Jurkat, Clone E6-1 (cell line): ENCODE results near the gene SURF4.

Experiments
- DNase-seq: peaks from one replicate; pipeline ENCODE4 v3.0.0-alpha.2; 2011; ENCODE audit warnings: low read depth, low spot score
- H3K4me3 ChIP-seq: 2 replicates; pipeline ENCODE4 v1.5.1; 2011; ENCODE audit warnings: mild to moderate bottlenecking, low read length, control low read depth, moderate library complexity

The SURF4 gene

DNA sequence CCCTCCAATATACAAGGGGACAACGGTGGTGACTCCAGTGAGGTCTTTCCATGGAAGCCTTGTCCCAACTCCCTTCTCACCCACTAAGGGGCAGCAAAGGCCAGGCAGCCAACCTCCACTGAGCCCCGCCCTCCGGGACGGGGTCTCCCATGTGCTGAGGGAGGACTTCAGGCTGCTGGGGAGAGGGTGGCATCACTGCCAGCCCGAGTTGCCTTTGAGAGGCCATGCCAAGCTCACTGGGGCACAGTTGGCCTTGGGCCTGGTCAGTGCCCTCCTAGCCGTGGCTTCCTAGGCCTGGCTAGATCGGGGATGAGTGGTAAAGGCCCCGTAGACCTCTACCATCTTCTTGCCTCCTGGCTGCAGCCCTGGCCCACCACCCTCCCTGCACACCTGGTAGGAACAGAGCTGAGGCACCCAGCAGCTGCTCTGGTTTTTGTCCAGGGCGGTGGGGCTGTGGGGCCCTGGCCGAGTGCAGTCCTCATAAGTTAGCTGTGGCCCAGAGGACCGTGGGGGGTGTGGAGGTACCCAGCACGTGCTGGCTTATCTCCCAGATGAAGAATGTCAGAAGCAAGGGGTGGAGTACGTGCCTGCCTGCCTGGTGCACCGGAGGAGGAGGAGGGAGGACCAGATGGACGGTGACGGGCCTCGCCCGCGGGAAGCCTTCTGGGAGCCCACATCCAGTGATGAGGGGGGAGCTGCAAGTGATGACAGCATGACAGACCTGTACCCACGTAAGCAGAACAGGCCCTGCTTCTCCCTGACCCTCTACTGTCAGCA, 16.3 kb downstream of the SURF4 start:
- DNase-seq = no peak
- no peak overlapping the region for H3K4me3 ChIP-seq

DNA sequence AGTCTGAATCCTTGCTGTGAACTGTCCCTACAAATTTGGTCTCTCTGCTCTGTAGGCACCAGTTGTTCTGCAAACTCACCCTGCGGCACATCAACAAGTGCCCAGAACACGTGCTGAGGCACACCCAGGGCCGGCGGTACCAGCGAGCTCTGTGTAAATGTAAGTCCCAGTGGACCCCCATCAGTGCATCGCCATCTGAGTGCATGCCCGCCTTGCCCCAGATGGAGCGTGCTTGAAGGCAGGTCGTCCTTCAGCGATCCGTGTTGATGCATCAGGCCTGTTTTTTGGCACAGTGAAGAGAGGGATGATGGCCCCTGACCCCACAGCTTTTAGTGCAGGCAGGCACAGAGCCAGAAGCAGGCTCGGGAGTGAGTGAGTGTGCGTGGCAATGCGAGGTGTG, 18.2 kb downstream of the SURF4 start:
- H3K4me3 ChIP-seq = peak overlapping the region; percentile 77

DNA sequence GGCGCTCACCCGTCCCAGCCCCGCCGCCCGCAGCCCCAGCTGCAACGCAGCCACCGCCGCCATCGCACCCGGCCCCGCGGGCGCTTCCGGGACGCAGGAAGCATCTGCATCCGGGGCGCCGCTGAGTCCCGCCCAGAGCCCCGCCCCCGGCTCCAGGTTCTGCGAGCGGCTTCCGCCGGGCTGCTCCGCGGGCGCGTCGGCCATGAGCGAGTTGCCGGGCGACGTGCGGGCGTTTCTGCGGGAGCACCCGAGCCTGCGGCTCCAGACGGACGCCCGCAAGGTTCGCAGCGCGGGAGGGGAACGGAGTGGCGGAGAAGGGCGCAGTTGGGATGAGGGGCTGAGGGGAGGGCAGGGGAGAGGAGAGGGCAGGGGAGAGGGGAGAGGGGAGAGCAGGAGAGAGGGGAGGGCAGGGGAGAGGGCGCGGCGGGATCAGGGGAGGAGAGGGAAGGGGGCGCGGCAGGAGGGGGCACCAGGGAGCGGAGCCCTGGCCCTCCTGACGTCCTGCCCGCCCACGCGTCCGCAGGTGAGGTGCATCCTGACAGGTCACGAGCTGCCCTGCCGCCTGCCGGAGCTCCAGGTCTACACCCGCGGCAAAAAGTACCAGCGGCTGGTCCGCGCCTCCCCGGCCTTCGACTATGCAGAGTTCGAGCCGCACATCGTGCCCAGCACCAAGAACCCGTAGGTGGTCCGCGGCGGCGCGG, 19.3 kb downstream of the SURF4 start, which contains the start of the genes SURF1 and SURF2:
TSS of gene SURF1 (minus strand) at position 97 of the 701 bp plus-strand sequence. CDS start at position 63, 34 bp downstream.
TSS of gene SURF2 (plus strand) at position 160 of the 701 bp plus-strand sequence. CDS start at position 203, 43 bp downstream.
- peak; percentile 70 for DNase-seq
- H3K4me3 ChIP-seq = peak within 1 kb of the TSS; percentile 77

More for the DNA sequence above, 18.2 kb downstream of the SURF4 start:
- no peak for DNase-seq

DNA sequence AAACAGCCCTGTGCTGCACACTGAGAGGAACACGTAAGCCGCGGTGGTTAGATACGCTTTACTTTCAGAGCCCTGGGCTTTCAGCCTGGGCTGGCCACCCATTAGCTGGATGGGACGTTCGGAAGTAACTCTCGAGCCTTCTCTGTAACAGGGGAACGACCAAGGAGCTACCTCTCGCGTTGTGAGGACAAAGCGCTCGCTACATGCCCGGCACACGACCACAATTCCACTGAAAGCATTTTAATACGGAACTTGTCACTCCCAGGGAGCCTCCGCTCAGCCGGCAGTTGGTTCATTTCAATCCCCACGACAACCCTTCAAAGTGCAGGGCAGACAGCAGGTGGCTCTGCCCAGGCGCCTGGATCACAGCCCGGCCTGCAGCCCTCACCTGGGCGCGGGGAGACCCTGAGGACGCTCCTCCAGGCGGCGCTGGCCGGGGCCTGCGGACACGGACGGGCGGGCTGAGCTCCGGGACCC, 19.9 kb downstream of the SURF4 start:
- DNase-seq = no peak
- H3K4me3 ChIP-seq = peak overlapping the region; percentile 77

DNA sequence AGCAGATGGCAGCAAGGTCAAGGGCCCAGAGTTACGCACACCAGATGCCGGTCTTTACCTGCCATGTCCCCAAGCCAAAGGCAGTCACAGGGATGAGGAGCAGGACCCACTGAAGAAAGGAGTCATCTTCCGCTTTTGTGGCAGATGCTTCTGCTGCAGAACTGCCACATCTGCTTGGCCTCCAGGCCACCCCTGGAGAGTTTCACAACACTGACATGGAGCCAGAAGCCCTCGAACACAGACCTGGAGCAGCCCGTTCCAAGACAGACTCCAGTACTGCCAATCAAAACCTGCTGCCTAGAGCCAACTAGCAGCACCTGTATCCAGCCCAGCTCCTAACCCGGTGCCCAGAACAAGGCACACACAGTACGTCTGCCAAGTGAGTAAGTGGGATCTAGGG, 21.1 kb downstream of the SURF4 start:
- DNase-seq = no peak
- peak overlapping the region; percentile 77; the same call in 1 of the 2 replicates for H3K4me3 ChIP-seq

DNA sequence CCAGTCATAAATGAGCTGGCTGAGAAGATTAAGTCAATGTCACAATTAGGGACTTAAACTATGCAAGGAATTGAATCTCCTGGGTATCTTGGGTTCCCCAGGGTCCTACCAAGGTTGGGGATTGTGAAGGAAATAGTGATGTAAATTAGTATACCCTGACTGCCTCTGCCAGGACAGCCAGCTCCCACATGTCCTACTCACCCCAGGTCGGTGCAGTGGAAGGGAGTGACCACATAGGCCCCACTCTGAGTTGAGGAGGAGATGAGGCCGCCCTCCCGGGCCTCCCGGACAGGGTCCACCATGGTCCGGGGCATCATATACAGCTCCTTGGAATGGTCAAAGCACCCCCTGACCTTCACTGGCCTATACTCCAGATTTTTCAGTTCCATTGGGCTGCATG, 22.3 kb downstream of the SURF4 start:
- no peak overlapping the region for H3K4me3 ChIP-seq
- no peak for DNase-seq

DNA sequence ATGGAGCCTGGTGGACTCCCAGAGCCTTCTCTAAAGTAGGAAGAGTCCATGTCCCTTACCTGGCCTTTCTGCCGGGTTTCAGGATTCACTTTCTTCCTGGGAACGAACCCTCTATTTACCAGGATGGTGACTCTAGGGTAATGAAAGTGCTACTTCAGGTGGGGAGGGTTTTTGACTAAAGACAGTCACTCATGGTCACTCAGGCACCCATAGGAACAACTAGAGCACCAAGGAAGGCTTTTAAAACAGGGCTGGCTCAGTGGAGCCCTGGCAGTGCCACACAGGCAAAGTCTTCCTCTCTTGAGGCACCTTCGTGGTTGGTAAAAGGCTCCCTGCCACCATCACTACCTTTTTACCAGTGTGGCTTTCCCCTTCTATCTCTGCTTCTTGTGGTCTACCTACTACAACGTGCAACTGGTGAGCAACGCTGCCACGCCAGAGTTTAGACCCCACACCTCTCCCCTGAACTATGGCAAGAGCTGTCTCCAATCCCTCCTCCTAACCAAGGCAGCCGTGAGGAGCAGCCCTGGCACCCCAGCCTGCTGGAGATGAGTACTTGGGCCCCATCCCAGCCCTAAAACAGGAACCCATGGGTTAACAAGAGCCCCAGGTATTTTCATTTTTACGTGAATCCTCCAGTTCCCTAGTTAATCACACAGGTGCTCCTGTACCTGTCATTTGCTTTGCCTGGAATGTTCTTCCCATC, 23.1 kb downstream of the SURF4 start:
- no peak overlapping the region for H3K4me3 ChIP-seq
- no peak for DNase-seq

DNA sequence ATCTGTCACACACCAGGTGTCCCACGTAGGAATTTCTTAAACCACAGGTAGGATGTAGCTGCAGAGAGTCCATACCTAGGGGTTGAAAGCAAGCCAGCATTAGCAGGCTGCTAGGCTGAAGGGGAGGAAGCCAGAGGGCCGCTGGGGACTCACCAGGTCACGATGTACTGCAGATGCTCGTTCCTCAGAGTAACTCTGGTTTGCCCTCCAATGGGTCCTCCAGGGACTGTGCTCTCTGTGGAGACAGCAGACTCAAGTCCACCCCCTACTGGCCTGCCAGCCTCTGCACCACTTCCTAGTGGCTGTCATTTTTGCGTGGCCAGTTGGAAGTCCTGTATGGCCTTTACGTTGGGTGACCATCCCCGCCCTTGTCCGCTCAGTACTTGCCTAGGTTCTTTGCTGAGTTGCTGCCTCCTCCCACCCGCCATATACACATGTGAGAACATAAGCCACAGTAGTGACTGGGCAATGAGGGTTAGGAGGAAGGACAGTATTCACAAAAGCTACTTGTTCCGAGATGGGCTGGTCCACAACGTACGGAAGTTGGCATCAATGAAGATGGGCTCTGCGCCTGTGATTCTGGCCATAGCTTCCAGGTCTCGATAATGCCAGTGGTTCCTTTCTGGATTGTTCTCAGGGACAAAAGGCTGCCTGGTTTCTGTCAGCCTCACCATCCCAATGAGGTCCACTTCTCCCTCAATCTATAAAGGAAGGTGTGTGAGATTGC, 23.8 kb downstream of the SURF4 start:
- H3K4me3 ChIP-seq = no peak overlapping the region
- no peak for DNase-seq

DNA sequence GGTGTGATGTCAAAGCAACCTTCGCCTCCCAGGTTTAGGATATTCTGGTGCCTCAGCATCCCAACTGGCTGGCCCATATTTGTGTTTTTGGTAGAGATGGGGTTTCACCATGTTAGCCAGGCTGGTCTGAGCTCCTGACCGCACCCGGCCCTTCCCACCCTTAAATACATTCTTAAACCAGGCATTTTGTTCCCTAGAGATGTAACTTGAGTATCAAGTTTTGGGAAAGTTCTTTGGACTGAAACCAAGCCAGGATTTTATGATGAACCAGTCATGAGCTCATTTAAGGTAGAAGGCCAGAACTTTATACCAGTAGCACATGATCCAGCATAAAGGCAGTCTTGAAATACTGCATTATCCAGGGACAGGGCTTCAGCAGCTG, 24.3 kb downstream of the SURF4 start:
- no peak for DNase-seq
- no peak overlapping the region for H3K4me3 ChIP-seq

DNA sequence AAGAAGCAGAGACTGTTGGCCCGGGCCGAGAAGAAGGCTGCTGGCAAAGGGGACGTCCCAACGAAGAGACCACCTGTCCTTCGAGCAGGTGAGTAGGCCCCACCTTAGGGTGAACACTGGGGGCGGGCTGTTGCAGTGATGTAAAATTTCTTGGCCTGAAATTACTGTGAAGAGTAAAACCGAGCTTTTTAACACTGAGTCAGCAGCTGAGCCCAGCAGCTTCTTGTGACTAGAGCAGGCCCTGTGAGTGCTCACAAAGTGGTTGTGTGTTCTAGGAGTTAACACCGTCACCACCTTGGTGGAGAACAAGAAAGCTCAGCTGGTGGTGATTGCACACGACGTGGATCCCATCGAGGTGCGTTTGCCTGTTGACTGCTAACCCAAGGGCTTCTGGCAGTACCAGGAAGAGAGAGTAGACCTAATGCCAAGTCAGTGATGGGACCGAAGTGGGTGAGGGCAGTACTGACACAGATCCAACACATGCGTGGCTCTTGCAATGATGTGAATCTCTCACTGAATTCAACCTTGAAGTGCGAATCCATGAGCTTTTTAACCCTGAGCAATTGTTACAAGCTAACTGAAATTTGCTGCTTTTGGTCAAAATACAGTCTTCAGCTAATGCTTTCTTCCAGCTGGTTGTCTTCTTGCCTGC, 25.8 kb downstream of the SURF4 start:
- DNase-seq = no peak
- peak overlapping the region; percentile 98 for H3K4me3 ChIP-seq

DNA sequence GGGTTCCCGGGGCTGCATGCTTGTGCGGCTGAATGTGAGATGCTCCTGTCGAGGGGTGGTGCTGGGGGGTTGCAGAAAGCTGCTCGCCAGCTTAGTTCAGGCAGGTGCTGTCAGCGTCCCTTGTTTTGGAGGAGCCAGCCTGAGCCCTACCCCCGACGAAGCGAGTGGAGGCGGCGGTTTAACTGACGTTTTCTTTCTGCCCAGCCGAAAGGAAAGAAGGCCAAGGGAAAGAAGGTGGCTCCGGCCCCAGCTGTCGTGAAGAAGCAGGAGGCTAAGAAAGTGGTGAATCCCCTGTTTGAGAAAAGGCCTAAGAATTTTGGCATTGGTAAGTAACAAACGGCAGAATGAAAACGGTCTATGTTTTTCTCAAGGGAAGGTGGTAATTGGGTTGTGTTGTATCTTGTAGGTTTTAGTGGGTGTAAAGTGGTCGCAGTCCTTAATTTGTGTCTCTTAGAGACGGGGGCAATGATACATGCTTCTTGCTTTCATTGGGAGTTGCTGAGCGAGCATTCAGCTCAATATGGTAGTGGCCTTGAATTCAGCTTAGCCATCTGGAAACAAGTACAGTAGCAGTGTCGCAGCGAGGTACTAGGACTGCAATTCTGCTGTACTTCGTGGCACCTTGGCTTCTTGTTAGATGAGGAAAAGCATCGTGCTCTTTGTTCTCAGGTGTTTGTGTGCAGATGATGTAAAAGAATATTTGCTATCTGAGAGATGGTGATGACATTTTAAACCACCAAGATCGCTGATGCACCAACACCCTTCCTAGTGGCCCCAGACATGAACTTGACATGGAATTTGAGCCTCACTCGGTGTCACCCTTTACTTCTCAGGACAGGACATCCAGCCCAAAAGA, 26.9 kb downstream of the SURF4 start:
- DNase-seq = no peak
- peak overlapping the region; percentile 98 for H3K4me3 ChIP-seq

DNA sequence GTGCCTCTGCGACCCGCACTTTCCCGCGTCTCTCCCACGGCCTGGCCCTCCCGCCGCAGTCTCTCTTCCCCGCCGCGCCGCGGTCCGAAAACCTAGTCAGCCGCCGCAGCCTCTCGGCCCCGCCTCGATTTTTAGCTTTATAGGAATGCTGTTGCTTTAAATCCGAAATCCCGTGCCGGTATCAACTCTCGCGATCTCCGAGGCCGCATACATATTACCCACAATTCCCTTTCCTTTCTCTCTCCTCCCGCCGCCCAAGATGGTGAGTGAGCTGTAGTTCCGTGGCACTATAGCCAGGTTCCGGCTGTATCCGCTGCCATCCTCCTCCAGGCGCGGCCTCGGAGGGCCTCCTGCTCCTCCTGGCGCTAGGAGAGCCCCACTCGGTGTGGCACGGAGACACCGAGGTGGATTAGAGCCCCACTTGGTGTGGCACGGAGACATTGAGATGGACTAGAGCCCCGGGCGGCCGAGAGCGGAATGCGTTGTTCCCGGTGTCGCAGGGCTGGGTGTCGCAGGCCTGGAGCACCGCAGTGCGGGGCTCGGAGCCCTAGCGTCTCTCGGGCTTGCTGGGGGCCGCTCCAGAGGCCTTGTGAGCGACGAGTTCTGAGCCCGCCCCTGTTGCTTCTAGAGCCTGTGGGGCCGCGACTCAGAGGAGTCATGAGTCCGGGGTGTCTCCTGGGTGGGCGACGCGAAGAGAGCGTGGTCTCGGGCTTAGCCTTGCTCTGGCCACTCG, 27.7 kb downstream of the SURF4 start, which contains the start of the genes MED22 and RPL7A:
TSS of gene MED22 (minus strand) at position 147 of the 733 bp plus-strand sequence. CDS start 1,469 bp downstream, outside the sequence.
TSS of gene RPL7A (plus strand) at position 234 of the 733 bp plus-strand sequence. CDS start at position 260, 26 bp downstream.
- DNase-seq = peak; percentile 97
- peak within 1 kb of the TSS; percentile 98 for H3K4me3 ChIP-seq

DNA sequence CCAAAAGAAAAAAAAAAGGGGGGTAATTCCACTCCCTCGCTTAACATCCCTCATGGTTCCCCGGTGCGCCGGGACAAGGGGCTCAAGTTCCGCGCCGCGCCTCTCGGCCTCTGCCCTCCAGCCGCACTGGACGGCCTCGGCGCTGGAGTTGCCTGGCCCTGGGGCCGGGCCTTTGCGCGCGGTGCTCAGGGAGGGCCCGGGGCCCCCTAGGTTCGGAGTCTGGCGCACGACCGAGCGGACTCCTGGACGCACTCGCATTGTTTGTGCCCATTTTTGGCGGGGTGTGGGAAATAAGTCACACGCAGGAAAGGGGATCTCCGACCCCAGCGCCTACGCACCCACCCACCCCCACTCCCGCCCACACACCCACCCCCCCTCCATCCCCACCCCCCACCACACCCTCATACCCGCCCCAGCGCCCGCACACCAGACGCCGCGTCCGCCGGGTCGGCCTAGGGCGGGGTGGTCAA, 28.3 kb downstream of the SURF4 start:
- peak overlapping the region; percentile 98 for H3K4me3 ChIP-seq
- DNase-seq = no peak

DNA sequence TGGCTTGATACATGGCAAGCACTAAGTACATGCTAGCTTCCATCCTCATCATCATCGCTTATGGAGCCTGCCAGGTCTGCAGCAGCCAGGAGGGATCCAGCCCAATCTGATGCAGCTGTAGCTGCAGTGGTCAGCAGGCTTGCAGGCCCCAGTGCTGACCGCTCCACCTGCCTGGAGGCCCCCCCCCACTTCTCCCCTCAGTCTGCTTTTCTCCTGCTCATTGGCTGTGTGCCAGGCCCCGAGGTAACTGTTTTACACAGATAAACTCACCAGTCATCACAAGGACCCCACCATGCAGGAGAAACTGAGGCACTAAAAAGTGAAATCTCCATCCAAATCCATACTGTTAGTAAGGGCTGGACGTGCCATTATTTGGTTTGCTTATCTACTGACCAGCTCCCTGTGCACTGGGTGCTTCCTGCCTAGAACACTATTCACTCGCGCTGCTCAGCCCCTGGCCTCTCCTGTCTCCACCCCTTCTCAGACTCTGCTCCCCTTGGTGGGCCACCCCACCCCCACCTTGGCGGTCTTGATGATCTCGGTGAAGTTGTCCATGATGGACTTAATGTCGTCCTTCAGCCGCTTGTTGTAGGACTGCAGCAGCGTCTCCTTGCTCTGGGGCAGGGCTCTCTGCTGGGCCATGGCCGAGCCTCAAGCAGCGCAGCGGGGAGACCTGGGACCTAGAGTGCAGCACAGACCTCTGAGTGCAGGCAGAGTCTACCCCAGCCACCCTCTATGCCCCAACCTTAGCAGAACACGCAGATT, 29.7 kb downstream of the SURF4 start:
- H3K4me3 ChIP-seq = peak overlapping the region; percentile 98
- no peak for DNase-seq

DNA sequence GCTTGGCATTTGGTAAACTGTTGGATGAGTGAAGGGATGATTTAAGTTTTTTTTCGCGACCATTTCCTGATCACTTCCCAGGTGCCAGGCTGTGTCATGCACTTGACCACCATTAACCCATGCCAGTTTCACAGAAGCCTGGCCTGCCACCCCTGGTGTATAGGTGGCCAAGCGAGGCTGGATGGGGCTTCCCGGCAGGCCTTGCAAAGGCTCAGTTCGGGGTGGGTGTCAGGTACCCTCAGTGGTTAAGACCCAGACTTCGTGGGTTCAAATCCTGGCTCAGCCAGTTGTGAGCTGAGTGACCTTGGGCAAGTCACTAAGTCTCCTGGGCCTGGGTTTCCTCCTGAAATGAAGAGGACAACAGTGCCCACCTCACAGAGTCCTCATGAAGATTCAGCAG, 30.3 kb downstream of the SURF4 start:
- no peak for DNase-seq
- no peak overlapping the region for H3K4me3 ChIP-seq

DNA sequence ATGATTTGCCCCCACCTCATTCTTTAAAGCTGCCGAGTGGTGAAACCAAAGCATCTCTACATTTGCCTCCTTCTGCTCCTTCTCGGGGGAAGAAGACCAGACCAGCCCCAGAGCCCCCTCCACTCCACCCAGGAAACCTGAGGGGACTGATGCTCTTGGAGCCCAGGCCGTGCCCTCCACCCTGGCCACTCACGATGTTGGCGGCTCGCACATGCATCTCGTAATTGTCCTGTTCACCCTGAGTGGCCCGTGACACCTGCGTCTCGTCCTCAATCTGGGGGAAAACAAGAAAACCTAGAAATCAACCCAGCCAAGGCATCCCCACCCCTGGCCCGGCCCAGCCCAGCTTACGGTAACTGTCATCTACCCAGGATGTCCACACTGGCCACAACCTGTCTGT, 30.9 kb downstream of the SURF4 start:
- DNase-seq = no peak
- H3K4me3 ChIP-seq = no peak overlapping the region
